IMR-90 (cell line): ENCODE data around the gene ATG2A. TPM values are rescaled to one million over a fixed set of nuclear protein-coding genes. Genes with fewer than 3 reads are reported as not detected.

Source experiments
- ATAC-seq: fragments of 200-7000 bp; cut with Tn5 transposase; 2 replicates; pipeline ENCODE4 v1.9.1; 2020; ENCODE audit warnings: low read depth, mild to moderate bottlenecking, moderate library complexity
- BruUV-seq: library from RNA; stranded (reverse); fragments of 400-500 nt; replicated peaks from 2 replicates; lab custom pipeline; 2021; lab: Mats Ljungman, UMichigan
- CTCF ChIA-PET: fragments of 300-600 bp; formaldehyde crosslinking; extraction: SDS; loops from one replicate; lab custom pipeline; 2021; ENCODE audit warnings: antibody characterized with exemption; lab: Yijun Ruan, JAX
- POLR2A ChIA-PET: fragments of 300-600 bp; sonication (Branson Sonifier 250); formaldehyde crosslinking; loops from one replicate; lab custom pipeline; 2022; ENCODE audit warnings: antibody characterized with exemption; ENCODE audit not compliant: unreplicated experiment; lab: Charles Lee
- DNase-seq: peaks from one replicate; pipeline ENCODE4 v3.0.0; 2013
- H2AFZ ChIP-seq: replicated peaks from 2 replicates; pipeline ENCODE3; 2013; ENCODE audit warnings: low read length, mild to moderate bottlenecking; ENCODE audit not compliant: poor library complexity
- H2AK5ac ChIP-seq: 2 replicates; pipeline ENCODE4 v1.6.1; 2013; ENCODE audit warnings: low read depth, low read length, inconsistent platforms
- H2AK9ac ChIP-seq: replicated peaks from 2 replicates; pipeline ENCODE3; 2013; ENCODE audit warnings: mild to moderate bottlenecking, low read depth, low read length, moderate library complexity; ENCODE audit not compliant: poor library complexity
- H2BK120ac ChIP-seq: 2 replicates; pipeline ENCODE4 v1.6.1; 2013; ENCODE audit warnings: low read depth, low read length, inconsistent platforms
- H2BK15ac ChIP-seq: 3 replicates; pipeline ENCODE4 v1.6.1; 2013; ENCODE audit warnings: low read depth, low read length, inconsistent platforms
- H2BK20ac ChIP-seq: 2 replicates; pipeline ENCODE4 v1.6.1; 2013; ENCODE audit warnings: low read depth, mild to moderate bottlenecking, inconsistent platforms, low read length, moderate library complexity
- H2BK5ac ChIP-seq: 2 replicates; pipeline ENCODE4 v1.6.1; 2013; ENCODE audit warnings: mild to moderate bottlenecking, low read depth, low read length, inconsistent platforms; ENCODE audit not compliant: poor library complexity, severe bottlenecking
- H3K14ac ChIP-seq: replicated peaks from 2 replicates; pipeline ENCODE4 v1.6.1; 2013; ENCODE audit warnings: low read depth, low read length, inconsistent platforms
- H3K18ac ChIP-seq: 2 replicates; pipeline ENCODE4 v1.6.1; 2013; ENCODE audit warnings: low read depth, low read length, control low read depth
- H3K23ac ChIP-seq: 2 replicates; pipeline ENCODE4 v1.6.1; 2013; ENCODE audit warnings: low read depth, low read length, inconsistent platforms
- H3K27ac ChIP-seq: 2 replicates; pipeline ENCODE4 v1.5.1; 2013; ENCODE audit warnings: mild to moderate bottlenecking, control low read depth, low read length; ENCODE audit not compliant: insufficient read depth
- H3K27me3 ChIP-seq: 2 replicates; pipeline ENCODE4 v1.6.1; 2013; ENCODE audit warnings: low read length; ENCODE audit not compliant: control insufficient read depth, insufficient read depth
- H3K36me3 ChIP-seq: 2 replicates; pipeline ENCODE4 v1.6.1; 2013; ENCODE audit warnings: low read length, mixed read lengths; ENCODE audit not compliant: control insufficient read depth, insufficient read depth
- H3K4ac ChIP-seq: 2 replicates; pipeline ENCODE4 v1.6.1; 2013; ENCODE audit warnings: low read depth, low read length, inconsistent platforms
- H3K4me1 ChIP-seq: 2 replicates; pipeline ENCODE4 v1.6.1; 2013; ENCODE audit warnings: low read length, mixed read lengths; ENCODE audit not compliant: control insufficient read depth, insufficient read depth
- H3K4me2 ChIP-seq: 2 replicates; pipeline ENCODE4 v1.6.1; 2013; ENCODE audit warnings: low read depth, mild to moderate bottlenecking, control low read depth, low read length, moderate library complexity
- H3K4me3 ChIP-seq: 2 replicates; pipeline ENCODE4 v1.5.1; 2013; ENCODE audit warnings: low read depth, mild to moderate bottlenecking, control low read depth, low read length, moderate library complexity; ENCODE audit not compliant: insufficient read depth
- H3K56ac ChIP-seq: 2 replicates; pipeline ENCODE4 v1.6.1; 2013; ENCODE audit warnings: low read length, inconsistent platforms; ENCODE audit not compliant: insufficient read depth; ENCODE audit errors: extremely low read depth
- H3K79me1 ChIP-seq, 2 experiments: 2 replicates each; pipeline ENCODE4 v1.6.1; 2013; ENCODE audit warnings: low read length in 2 of 2, inconsistent platforms in 1 of 2, low read depth in 1 of 2
- H3K9ac ChIP-seq: 2 replicates; pipeline ENCODE4 v1.6.1; 2013; ENCODE audit warnings: low read depth, low read length, control low read depth
- H3K9me1 ChIP-seq: 2 replicates; pipeline ENCODE4 v1.6.1; 2013; ENCODE audit warnings: low read length, inconsistent platforms; ENCODE audit not compliant: insufficient read depth
- H3K9me3 ChIP-seq: 2 replicates; pipeline ENCODE4 v1.6.1; 2013; ENCODE audit warnings: low read length; ENCODE audit not compliant: control insufficient read depth, insufficient read depth
- H4K20me1 ChIP-seq: 2 replicates; pipeline ENCODE4 v1.6.1; 2013; ENCODE audit warnings: low read length, inconsistent platforms; ENCODE audit not compliant: insufficient read depth
- H4K5ac ChIP-seq: 2 replicates; pipeline ENCODE4 v1.6.1; 2013; ENCODE audit warnings: mild to moderate bottlenecking, low read depth, low read length, control low read depth
- H4K8ac ChIP-seq, 2 experiments: 2 replicates each; pipeline ENCODE4 v1.6.1; 2013; ENCODE audit warnings: low read depth in 2 of 2, low read length in 2 of 2, control low read depth in 1 of 2, inconsistent platforms in 1 of 2
- H4K91ac ChIP-seq: 2 replicates; pipeline ENCODE4 v1.6.1; 2013; ENCODE audit warnings: low read depth, low read length, inconsistent platforms; ENCODE audit not compliant: insufficient read depth
- BHLHE40 ChIP-seq: fragments of 150-350 bp; IDR thresholded peaks from 2 replicates; pipeline ENCODE4 v1.6.1; 2016; ENCODE audit warnings: mild to moderate bottlenecking, low read depth, low read length
- CEBPB ChIP-seq: IDR thresholded peaks from 2 replicates; pipeline ENCODE4 v1.6.1; 2012; ENCODE audit warnings: low read depth, low read length, improper control_type of control experiment
- CHD1 ChIP-seq: IDR thresholded peaks from 2 replicates; pipeline ENCODE4 v1.6.1; 2012; ENCODE audit warnings: low read depth, low read length, improper control_type of control experiment
- FOS ChIP-seq: fragments of 150-350 bp; IDR thresholded peaks from 2 replicates; pipeline ENCODE4 v1.6.1; 2016; ENCODE audit warnings: low read depth, low read length
- MAFK ChIP-seq: IDR thresholded peaks from 2 replicates; pipeline ENCODE4 v1.6.1; 2012; ENCODE audit warnings: low read depth, low read length, improper control_type of control experiment
- MAZ ChIP-seq: IDR thresholded peaks from 2 replicates; pipeline ENCODE4 v1.6.1; 2012; ENCODE audit warnings: low read depth, mild to moderate bottlenecking, low read length, improper control_type of control experiment, moderate library complexity, borderline replicate concordance
- MXI1 ChIP-seq: IDR thresholded peaks from 2 replicates; pipeline ENCODE4 v1.6.1; 2012; ENCODE audit warnings: low read depth, mild to moderate bottlenecking, low read length, moderate library complexity, borderline replicate concordance
- NFE2L2 ChIP-seq: fragments of 150-350 bp; IDR thresholded peaks from 2 replicates; pipeline ENCODE4 v1.6.1; 2016; ENCODE audit warnings: low read depth, mild to moderate bottlenecking, low read length
- POLR2A ChIP-seq: IDR thresholded peaks from 2 replicates; pipeline ENCODE4 v1.6.1; 2012; ENCODE audit warnings: mild to moderate bottlenecking, low read depth, low read length
- RAD21 ChIP-seq: IDR thresholded peaks from 2 replicates; pipeline ENCODE4 v1.6.1; 2012; ENCODE audit warnings: low read length, improper control_type of control experiment
- RCOR1 ChIP-seq: IDR thresholded peaks from 2 replicates; pipeline ENCODE4 v1.6.1; 2012; ENCODE audit warnings: mild to moderate bottlenecking, low read length, improper control_type of control experiment; ENCODE audit not compliant: insufficient replicate concordance
- SMC3 ChIP-seq: fragments of 150-350 bp; IDR thresholded peaks from 2 replicates; pipeline ENCODE4 v1.6.1; 2016; ENCODE audit warnings: low read depth, mild to moderate bottlenecking, antibody characterized with exemption, low read length, moderate library complexity
- WGBS, 2 experiments: methylation state at CpG; one replicate each; pipeline versions ENCODE4 v1.1.5 to v1.1.7; 2013; ENCODE audit warnings: missing lambda C conversion rate in 2 of 2; ENCODE audit not compliant: insufficient read length in 1 of 2; ENCODE audit errors: extremely low coverage in 2 of 2; 5-methylcytosine and 5-hydroxymethylcytosine counted together
- dilution Hi-C: fragments of 300-500 bp; cut with HindIII; formaldehyde crosslinking; loops from one replicate; pipeline ENCODE4 v1.14.3; 2018; ENCODE audit warnings: low sequenced_read_pairs; ENCODE audit not compliant: unreplicated experiment
- in situ Hi-C: fragments of 300-500 bp; cut with MboI; formaldehyde crosslinking; loops from 3 replicates; pipeline ENCODE4 v1.14.3; 2019; ENCODE audit warnings: low sequenced_read_pairs, inconsistent platforms, mixed read lengths
- intact Hi-C: fragments of 100-400 bp; cut with micrococcal nuclease; formaldehyde crosslinking; loops from 2 replicates; pipeline ENCODE4 v1.10.0; 2022
- polyA plus RNA-seq, 3 experiments: library from polyadenylated mRNA; depleted of rRNA; stranded (reverse); fragments of >200 nt; gene quantifications; 2 replicates each; pipeline ENCODE4 v1.2.3, GENCODE V29; 2012; ENCODE audit warnings: low replicate concordance in 1 of 3
- total RNA-seq: library from RNA; depleted of rRNA; stranded (reverse); fragments of >200 nt; gene quantifications from 2 replicates; pipeline ENCODE4 v1.2.3, GENCODE V29; 2012
- TF ChIP-seq, protein P1 (sequence below): conservative IDR thresholded peaks from 2 replicates; pipeline ENCODE4 v1.5.1; 2012; ENCODE audit warnings: mild to moderate bottlenecking, low read depth, low read length, improper control_type of control experiment
- TF ChIP-seq, protein P2 (sequence below): fragments of 150-350 bp; IDR thresholded peaks from 2 replicates; pipeline ENCODE4 v1.6.1; 2017; ENCODE audit warnings: mild to moderate bottlenecking, antibody characterized with exemption, low read length, low read depth
- TF ChIP-seq, protein P3 (sequence below): fragments of 150-350 bp; IDR thresholded peaks from 2 replicates; pipeline ENCODE4 v1.6.1; 2016; ENCODE audit warnings: low read depth, mild to moderate bottlenecking, low read length, moderate library complexity, borderline replicate concordance

The ATG2A gene
- total and polyA plus RNA-seq, 2 of the 4 experiments (the other 2 are of a cell fraction) = 3.2 to 10.5 TPM

DNA sequence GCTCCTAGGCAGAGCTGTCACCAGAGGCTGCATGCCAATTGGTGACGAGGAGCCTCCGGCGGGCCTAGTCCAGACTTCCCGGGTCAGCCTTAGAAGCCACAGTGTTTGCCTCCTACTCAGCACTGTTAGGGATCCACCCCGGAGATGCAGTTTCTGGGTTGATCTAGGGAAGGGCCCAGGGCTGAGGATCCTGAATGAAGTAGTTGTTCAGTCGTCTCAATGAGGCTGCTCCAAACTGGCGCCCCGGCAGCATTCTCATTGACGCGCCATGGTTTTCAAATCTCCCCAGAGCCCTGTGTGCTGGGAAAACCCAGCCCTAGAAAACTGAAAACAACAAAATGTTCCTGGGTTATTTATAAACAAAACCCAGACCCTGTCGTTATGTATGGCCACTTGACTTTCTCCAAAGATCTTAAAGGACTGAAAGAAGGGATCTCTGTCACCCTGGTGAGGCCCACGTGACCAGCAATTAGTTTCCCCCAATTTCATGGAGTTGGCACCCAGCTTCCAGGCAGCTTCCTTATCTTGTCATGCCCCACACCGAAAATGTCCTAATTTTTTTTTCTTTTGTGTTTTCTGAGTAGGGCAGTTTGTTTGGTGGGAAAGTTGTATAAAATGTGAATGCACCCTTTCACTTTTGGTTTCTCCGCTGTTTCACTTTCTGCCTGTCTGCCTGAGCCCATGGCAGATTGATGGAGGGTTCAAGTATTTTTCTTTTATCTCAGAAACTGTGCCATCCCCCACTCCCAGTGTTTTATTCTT is 36.6 kb downstream of the ATG2A start:
- H4K20me1 ChIP-seq = peaks cover 24% of the 10 kb centered on the region
- no peak overlapping the region for H3K23ac ChIP-seq
- no peak overlapping the region for H3K27ac ChIP-seq
- no peak overlapping the region for H4K91ac ChIP-seq
- intact Hi-C loops (no loop called here), in situ Hi-C loops (no loop called here), dilution Hi-C loops (no loop called here)
- H3K14ac ChIP-seq = no peak overlapping the region
- no peak for ATAC-seq
- H3K56ac ChIP-seq = no peak overlapping the region
- H2AK5ac ChIP-seq = no peak overlapping the region
- H3K4me2 ChIP-seq = no peak overlapping the region
- H3K4me3 ChIP-seq = no peak overlapping the region
- CTCF ChIA-PET = no interaction called here
- H3K9ac ChIP-seq = no peak overlapping the region
- H4K8ac ChIP-seq = no peak overlapping the region
- H3K4ac ChIP-seq = no peak overlapping the region
- H3K27me3 ChIP-seq = no peaks in the 10 kb centered on the region
- no peaks in the 10 kb centered on the region for H3K9me3 ChIP-seq
- BruUV-seq = no TSS peak
- no peak overlapping the region for H4K5ac ChIP-seq
- WGBS, 2 experiments = 86% methylated on average over 4 of the region's 14 CpGs; no CpG with 5 or more reads in 1 of the 2 experiments
- H3K79me1 ChIP-seq = peaks cover 6 to 32% of the 10 kb centered on the region in 2 experiments; a peak in 3 of 4 replicates
- DNase-seq = no peak
- H2AK9ac ChIP-seq = no peak overlapping the region
- H2AFZ ChIP-seq = no peak overlapping the region
- H2BK15ac ChIP-seq = no peak overlapping the region
- peaks cover 13% of the 10 kb centered on the region for H3K4me1 ChIP-seq
- H3K36me3 ChIP-seq = peaks cover 5% of the 10 kb centered on the region; the same call in 1 of the 2 replicates
- no peak overlapping the region for H2BK20ac ChIP-seq
- no peak overlapping the region for H3K18ac ChIP-seq
- POLR2A ChIA-PET = no interaction called here
- no peak overlapping the region for H2BK120ac ChIP-seq
- H3K9me1 ChIP-seq = peaks cover 9% of the 10 kb centered on the region
- no peak overlapping the region for H2BK5ac ChIP-seq
- TF ChIP-seq POLR2A (no peak), MXI1 (no peak), CEBPB (no peak), FOS (no peak), RAD21 (no peak), SMC3 (no peak), NFE2L2 (no peak), BHLHE40 (no peak), MAZ (no peak), RCOR1 (no peak), CHD1 (no peak), MAFK (no peak)
- TF ChIP-seq, protein P1, sequence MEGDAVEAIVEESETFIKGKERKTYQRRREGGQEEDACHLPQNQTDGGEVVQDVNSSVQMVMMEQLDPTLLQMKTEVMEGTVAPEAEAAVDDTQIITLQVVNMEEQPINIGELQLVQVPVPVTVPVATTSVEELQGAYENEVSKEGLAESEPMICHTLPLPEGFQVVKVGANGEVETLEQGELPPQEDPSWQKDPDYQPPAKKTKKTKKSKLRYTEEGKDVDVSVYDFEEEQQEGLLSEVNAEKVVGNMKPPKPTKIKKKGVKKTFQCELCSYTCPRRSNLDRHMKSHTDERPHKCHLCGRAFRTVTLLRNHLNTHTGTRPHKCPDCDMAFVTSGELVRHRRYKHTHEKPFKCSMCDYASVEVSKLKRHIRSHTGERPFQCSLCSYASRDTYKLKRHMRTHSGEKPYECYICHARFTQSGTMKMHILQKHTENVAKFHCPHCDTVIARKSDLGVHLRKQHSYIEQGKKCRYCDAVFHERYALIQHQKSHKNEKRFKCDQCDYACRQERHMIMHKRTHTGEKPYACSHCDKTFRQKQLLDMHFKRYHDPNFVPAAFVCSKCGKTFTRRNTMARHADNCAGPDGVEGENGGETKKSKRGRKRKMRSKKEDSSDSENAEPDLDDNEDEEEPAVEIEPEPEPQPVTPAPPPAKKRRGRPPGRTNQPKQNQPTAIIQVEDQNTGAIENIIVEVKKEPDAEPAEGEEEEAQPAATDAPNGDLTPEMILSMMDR = no peak
- TF ChIP-seq, protein P2, sequence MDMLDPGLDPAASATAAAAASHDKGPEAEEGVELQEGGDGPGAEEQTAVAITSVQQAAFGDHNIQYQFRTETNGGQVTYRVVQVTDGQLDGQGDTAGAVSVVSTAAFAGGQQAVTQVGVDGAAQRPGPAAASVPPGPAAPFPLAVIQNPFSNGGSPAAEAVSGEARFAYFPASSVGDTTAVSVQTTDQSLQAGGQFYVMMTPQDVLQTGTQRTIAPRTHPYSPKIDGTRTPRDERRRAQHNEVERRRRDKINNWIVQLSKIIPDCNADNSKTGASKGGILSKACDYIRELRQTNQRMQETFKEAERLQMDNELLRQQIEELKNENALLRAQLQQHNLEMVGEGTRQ = no peak
- TF ChIP-seq, protein P3, sequence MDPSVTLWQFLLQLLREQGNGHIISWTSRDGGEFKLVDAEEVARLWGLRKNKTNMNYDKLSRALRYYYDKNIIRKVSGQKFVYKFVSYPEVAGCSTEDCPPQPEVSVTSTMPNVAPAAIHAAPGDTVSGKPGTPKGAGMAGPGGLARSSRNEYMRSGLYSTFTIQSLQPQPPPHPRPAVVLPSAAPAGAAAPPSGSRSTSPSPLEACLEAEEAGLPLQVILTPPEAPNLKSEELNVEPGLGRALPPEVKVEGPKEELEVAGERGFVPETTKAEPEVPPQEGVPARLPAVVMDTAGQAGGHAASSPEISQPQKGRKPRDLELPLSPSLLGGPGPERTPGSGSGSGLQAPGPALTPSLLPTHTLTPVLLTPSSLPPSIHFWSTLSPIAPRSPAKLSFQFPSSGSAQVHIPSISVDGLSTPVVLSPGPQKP = no peak
